Nucleus accumbens (tissue), 56 donors: ENCODE data around the gene FXYD7.
"Not testable (repeated sequence)": the region's sequence is repeated elsewhere in the genome, so short reads cannot be mapped to it uniquely, and the experiment has no call there.

Experiments used
- DNase-seq, 56 donors: peaks; one replicate each; lab custom pipeline; 2025; lab: John Stamatoyannopoulos, UW

FXYD7 gene

DNA sequence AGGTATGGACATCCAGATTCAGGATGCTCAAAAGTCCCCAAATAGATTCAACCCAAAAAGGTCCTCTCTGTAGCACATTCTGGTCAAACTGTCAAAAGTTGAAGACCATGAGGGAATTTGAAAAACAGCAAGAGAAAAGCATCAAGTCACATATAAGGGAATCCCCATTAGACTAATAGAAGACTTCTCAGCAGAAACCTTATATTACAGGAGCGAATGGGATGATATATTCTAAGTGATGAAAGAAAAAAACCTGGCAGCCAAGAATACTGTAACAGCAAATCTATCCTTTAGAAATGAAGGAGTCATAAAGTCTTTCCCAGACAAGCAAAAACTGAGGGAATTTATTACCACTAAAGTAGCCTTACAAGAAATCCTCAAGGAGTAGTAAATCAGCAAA is 41.2 kb downstream of the FXYD7 start:
- DNase-seq, result no peak

DNA sequence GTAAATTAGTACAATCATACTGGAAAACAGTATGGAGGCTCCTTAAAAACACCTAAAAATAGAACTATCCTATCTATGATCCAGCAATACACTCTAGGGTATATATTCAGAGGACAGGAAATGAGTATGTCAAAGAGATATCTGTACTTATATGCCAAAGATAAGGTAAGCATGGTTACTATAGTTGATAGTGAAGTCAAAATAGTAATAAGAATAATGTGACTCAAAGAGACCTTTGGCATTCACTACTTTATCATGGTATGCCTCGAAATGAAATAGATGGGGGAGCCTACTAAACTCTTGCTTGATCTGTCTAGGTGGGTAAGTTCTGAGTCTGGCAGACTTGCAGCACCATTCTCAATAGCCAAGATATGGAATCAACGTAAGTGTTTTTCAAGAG is 41.8 kb downstream of the FXYD7 start:
- no peak for DNase-seq

DNA sequence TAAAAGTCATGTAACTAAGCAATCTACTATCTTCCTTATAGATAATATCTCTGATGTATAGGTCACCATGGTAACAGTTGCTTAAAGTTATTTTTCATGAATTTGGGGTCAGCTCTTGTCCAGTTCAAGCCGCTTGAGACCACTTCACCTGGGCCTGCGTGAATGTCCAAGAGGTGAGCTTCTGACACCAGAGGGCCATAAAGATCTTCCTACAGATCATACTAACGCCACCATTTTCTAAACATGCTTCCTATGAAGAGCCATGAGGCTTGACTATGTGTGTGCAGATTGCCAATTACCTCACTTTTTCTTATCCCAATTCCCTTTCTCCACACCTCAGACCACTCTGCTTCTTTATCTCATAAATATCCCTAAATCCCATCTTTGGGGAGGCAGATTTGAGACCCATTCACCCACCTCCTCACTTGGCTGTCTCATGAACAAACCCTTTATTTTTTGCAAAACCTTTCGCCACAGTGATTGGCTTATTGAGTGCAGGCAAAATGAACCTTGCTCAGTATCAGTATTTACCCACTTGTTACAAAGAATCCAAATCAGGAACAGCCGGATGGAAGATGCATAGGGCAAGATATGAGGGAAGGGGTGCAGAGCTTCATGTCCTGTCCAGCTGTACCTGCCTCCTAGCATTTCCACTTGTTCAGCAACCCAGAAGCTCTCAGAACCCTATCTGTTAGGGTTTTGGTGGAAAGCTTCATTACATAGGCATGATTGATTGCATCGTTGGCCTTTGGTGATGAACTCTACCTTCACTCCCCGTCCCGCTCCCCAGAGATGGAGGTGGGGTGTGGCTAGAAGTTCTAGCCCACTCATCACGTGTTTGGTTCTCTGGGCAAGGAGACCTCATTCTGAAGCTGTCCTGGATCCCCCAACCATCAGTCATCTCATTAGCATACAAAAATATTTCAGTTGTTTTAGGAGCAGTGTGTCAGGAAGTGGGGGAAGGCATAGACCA is 51.2 kb downstream of the FXYD7 start:
- DNase-seq, result no peak

DNA sequence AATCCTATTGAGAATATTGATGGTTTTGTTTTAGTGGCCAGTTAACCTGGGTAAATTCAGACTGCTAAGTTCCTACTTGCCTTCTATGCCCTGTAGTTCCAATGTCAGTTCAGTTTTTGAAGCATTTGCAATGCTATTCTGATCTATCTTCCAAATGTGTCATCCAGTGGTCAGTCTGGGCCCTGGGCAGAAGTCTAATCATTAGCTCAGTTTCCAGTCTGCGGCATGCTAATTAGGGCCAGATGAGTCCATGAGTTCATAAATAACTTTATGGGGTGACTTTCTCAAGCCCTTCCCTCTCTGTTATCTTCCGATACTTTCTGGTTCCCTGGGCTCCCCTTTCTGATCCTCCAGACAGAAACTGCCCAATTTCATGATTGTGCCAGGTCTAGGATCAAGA is 52.8 kb downstream of the FXYD7 start:
- DNase-seq, result no peak

DNA sequence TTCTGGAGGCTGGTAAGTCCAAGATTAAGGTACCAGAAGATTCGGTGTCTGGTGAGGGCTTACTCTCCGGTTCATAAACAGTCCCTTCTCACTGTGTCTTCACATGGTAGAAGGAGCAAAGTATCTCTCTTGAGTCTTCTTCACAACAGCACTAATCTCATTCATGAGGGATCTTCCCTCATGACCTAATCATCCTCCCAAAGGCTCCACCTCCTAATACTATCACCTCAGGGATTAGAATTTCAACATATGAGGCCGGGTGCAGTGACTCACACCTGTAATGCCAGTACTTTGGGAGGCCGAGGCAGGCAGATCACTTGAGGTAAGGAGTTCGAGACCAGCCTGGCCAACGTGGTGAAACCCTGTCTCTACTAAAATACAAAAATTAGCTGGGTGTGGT is 53.8 kb downstream of the FXYD7 start:
- not testable (repeated sequence) for DNase-seq

DNA sequence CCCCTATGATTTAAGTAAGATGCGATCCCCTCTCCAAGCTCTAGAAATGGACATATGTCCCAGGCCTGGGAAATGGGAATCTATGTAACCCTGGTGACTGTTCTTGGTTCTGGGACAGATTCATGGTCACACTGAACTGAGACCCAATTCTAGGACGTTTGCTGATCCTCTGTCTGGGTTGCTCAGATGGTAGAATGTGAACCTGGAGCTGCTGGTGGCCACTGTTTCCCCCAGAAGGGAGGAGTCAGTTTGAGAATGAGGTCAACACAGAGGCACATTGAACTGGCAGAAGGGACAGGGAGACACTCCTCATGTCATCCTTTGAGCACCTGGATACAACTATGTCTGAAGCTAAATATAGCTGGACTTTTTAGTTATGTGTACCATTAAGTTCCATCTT is 56.4 kb downstream of the FXYD7 start:
- DNase-seq, result no peak

DNA sequence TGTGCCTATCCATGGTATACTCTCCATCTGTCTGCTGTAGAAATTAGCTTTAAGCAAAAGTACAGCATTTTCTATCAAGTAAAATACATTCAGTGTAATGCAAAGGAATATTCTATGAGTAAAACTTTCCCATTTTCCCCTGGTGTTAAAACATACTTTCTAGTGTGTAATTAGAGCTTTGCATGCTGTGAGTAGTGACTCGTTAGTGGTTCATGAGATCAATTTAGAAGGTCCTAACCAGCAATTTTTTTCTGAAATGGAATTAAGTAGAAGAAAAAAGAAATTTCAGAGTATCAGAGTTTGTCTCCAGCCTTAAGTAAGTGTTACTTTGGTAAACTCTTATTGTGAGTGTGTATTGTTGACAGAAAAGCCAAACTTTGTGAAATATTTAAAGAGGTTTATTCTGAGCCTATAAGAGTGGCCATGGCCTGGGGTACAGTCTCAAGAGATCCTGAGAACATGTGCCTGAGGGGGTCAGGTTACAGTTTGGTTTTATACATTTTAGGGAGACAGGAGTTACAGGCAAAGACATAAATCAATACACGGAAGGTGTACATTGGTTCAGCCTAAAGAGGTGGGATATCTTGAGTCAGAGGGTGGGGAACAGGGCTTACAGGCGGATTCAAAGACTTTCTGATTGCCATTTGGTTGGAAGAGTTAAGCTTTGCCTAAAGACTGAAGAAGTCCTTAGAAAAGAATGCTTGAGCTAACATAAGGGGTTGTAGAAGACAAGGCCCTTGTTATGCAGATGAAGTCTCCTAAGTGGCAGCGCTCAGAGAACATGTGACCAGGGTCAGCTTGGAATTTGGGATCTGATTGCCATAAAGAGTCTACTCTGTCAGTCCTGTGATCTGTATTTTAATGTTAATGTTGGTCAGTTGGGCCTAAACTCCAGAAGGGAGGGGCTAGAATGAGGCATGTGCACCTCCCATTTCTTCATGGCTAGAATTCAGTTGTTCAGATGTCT is 60.0 kb downstream of the FXYD7 start:
- DNase-seq, result no peak
